IPS-NIHi7 (cell line): Measurements from ENCODE around the gene ANAPC15.

Source experiments
- DNase-seq: peaks from one replicate; pipeline ENCODE4 v3.0.0; 2012; ENCODE audit warnings: mixed read lengths; ENCODE audit errors: extremely low spot score

The ANAPC15 gene

DNA sequence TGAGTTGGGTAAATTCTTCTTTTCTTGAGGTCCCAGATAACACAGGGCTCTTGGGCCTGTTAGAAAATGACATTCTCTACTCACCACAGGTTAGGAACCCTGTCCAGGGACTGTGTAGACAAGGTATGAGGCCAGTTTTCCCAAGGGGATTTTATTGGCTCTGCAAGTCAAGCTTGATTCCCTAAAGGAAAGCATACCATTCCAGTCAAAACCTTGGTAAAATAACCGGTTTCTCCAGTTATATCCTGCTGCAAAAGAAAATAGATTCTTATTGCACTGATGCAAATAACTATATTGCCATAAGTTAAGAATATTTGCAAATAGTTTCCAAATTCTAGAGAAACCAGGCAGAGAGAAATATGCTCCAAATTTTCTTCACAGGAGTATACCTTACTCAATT lies 13.5 kb upstream of the ANAPC15 start:
- no peak for DNase-seq

DNA sequence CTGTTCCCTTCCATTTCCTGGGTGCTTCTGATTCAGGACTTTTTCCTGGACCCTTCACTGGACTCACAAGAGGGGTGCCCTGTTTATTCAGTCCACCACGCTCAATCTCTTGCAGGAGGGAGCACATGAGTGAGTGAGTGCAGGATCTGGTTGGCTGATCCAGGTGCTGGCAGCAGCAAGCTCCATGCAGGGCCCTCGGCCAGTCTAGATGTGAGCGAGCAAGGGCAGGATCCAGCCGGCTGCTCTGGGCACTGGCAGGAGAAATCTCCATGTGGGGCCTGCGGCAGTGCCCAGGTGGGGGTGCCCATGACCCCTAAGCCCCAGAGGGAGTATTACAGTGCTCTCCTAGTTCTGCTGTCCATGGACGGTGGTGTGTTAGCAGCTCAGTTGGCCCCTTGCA lies 11.6 kb upstream of the ANAPC15 start:
- DNase-seq = no peak

DNA sequence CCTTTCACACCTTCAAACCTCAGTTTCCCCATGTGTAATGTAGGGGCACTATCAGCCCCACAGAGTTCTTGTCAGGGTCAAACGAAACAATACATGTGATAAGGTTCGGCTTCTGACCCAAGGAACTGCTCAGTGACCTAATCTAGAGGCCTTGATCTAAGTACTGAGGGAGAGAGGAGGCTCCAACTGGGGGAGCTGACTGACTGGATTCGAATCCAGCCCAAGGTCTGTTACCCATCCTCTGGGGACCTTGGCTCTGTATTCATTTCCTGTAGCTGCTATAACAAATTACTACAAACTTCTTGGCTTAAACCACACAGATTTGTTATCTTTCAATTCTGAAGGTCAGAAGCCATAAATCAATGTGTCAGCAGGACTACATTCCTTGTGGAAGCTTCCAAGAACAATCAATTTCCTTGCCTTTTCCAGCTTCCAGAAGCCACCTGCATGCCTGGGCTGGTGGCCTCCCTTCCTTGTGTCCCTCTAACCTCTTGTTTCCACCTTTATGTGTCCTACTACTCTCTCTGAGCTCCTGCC lies 10.7 kb upstream of the ANAPC15 start:
- no peak for DNase-seq

DNA sequence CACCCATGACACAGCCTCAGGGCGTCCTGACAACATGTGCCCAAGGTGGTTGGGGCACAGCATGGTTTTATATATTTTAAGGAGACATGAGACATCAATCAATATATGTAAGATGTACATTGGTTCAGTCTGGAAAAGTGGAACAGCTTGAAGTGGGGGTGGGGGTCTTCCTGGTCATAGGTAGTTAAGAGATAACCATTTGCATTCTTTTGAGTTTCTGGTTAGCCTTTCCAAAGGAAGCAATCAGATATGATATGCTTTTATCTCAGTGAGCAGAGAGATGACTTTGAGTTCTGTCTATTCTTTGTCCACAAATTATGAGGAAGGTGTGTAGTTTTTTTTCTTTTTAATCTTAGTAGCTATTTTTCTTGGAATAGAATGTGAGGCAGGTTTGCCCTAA lies 10.1 kb upstream of the ANAPC15 start:
- no peak for DNase-seq

DNA sequence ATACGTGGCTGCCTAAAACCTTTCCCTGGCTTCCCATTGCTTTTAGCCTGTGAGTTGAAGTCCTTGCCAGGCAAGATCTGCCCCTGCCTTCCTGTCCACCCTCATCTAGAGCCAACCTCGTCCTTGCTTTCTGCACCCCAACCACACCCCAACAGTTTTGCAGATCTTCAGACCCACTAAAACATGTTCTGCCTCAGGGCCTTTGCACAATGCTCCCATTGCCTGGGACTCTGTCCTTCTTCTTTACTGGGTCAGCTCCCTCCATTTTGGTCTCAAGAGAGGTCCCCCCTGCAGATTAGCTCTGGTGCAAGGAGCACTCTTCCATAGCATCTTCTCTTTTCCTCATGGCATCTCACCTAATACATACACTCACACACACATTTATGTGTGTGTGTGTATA lies 8.4 kb upstream of the ANAPC15 start:
- DNase-seq = no peak

DNA sequence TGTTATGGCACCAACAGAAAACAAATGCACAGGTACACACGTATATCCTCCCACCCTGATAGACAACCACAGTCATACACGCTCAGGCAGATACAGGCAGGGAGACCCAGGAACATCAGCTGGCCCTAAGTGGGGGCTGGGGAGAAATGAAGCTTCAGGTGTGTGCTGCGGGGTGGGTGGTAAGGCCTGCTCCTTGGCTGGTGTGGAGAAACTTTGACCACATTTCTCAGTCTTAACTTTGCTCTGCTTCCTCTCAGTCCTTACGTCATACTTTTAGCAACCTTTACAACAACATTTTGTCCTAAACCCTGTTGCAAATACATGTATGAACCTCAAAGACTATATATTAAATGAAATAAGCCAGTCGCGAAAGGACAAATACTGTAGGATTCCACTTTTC lies 6.7 kb upstream of the ANAPC15 start:
- no peak for DNase-seq

DNA sequence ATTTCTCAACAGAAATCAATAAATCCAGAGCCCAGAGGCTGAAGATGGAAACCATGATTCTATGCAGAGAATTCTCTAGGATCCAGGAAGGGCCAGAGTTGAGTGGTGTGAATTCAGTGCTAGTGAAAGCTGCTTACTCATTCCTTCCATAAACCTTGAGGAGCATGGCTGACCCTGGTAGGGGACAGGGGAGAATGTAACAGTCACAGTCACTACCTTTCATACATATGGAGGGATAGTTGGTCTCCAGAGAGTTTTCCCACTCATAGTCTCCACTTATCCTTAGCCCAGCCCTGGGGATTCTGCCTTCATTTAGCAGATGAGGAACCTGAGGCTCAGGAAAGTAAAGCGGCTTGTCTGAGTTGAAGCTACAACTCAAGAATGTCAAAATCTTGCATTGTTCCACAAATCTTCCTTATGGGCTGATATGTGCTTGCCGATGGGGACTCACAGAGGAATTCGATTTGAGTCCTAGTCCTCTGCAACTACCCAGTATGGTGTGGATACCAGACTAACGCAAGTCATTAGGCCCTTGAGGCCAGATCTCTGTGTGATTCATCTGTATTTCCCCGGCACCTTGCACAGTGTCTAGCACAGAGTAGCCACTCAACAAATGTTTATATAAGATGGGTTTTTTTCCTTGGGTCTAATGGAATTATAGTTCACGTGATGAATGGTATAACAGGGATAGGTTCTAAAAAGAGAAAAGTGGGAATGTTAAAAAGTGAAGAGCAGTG lies 3.7 kb upstream of the ANAPC15 start:
- no peak for DNase-seq

DNA sequence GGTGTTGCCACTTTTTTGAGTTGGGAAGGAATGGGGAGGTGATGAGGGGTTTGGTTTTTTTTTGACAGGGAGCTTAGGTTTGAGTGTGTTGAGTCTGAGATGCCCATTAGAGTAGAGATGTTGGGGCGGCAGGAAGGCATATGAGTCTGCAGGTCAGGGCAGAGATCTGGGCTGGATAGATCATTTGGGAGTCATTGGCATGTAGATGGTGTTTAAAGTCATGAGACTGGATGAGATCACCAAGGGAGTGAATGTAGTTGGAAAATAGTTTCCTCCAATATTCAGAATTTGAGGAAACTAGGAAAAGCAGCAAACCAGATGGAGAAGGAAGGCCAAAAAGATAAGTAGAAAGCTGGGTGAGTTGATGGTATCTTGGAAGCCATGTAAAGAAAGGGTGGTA lies 2.1 kb upstream of the ANAPC15 start:
- no peak for DNase-seq

DNA sequence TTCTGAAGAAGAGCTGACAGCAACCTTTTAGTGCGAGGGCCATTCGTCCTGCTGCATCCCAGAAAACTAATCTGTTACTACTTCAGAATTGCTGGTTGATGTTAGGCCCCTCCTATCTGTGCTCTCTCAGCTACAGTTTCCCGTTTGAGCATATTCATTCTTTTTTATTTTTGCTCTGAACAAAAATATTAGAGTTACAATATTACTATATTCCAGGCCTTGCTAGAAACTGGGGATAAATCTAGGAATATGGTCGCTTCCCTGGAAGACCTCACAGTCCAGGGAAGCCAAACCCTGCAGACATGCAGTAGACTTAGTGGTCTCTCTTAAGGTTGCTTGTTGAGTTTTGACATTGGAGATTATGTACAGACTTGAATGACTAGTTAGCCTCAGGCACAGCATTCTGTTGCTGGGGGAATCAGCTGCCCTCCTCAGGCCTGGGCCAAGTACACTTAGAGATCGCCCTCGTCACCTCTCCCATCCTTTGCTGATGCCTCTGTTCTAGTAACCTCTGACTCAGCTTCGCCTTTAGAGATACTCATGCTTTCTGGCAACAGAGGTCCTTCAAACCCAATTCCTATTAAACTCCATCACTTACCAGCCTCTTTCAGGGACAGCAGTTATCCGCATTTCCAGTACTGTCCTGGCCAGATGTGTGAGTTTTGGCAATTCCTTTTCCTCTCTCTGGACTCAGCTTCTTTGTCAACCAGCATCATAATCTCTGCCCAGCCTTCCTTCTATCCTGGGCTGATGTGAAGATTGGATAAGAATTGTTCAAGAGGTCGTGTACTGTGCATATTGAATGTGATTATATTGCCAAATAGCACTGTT lies 698 bp upstream of the ANAPC15 start:
- no peak for DNase-seq

DNA sequence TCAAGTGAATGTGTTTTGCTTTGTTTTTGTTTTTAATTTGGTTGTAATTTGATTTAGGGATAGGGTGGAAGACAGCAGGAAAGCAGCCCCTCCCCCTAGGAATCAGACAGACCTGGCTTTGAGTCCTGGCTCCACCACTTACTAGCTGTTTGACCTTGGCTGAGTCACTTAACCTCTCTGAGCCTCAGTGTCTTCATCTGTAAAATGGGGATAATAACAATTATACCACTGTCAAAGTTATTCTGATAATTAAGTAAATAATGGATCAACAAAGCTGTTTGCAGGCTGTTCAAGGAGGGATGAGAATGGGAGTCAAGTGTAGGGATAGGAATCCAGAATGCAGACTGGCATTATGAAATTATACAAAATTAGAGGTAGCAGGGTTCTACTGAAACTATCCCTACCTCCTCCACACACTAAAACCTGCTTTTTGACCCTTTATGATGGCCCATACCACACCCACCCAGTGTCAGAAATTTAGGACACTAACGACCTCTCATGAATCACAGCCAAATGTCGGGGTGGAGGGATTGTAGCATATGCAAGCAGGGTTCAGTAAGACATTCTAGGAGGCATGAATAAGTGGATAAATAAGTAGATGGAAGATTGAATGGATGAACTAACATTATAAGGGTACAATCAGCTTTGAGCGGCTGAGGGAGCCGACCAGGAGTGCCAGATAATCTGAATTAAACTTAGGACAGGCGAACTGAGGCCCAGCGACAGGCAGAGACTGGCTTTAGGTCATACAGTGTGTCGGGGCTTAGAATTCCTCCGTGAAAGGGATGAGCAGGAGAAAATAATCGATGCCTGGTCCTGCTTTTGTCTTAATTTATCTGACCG lies 974 bp downstream of the ANAPC15 start:
- no peak for DNase-seq

DNA sequence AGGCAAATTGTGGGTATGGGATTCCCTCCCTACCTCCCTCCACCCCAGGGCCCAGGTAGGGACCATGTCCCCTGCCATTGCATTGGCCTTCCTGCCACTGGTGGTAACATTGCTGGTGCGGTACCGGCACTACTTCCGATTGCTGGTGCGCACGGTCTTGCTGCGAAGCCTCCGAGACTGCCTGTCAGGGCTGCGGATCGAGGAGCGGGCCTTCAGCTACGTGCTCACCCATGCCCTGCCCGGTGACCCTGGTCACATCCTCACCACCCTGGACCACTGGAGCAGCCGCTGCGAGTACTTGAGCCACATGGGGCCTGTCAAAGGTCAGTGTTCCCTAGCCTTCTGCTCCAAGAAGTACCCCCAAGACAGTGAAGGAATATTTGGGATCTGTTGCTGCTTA lies 6.6 kb downstream of the ANAPC15 start, which contains the start of gene TOMT:
Gene TOMT (plus strand): TSS at position 37 of the 400 bp plus-strand sequence. CDS start 28 bp downstream, at position 65.
- no peak for DNase-seq

DNA sequence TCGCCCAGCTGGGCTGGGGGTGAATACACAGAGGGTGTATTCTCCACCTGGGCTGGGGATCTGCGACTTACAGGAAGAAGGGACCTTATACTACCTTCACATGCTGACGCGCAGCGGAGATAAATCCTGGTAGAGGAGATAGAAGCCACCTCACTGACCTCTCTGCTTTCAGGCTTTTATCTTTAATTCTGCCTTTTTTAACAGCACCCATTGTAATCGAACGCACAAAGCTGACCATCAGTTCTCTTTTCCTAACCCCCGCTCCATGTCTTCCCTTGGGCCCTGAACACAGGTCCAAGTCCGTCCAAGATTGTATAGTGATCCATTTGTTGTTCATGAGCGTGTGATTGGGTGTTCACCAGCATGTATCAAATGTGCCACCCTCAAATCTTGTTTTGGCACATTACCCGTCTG lies 8.7 kb downstream of the ANAPC15 start:
- DNase-seq = no peak

DNA sequence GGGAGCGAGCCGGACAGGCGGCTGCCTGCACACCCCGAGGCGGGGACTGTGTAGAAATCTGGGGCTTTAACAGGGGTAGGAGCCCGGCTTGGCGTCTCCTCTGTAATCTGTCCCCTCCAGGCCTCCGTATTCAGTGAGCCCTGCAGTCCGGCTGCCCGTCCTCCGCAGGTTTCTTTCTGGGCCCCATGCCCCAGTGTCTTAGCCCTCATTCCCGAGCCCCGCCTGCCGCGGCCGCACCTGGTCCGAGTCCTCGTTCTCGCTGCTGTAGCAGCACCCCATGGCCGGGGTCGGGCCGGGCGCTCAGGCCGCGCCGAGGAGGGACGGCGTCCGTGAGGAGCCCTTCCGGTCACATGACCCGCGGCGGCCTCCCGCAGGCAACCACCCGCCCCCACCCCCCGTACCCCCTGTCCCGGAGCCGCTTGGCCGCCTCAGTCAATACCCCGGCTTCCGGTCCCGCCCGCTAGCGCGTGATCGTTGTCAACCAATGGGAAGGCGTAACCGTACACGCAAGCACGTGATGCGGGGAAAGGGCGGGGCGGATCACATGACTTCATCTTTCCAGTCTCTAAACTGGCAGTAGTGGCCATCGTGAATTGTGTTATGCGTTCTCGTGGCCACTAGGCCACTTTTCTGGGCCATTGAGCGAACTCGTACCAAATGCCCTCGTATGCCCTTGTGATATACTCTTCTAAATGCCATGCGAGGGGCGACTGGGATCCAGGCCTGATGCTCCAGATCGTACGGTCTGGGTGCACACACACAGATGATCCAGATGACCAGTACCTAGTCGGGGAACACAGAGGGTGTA lies 9.3 kb downstream of the ANAPC15 start, which contains the start of gene LAMTOR1:
Gene LAMTOR1 (minus strand): TSS at position 352 of the 808 bp plus-strand sequence. CDS start 73 bp downstream, at position 279.
- DNase-seq = peak; percentile 97

DNA sequence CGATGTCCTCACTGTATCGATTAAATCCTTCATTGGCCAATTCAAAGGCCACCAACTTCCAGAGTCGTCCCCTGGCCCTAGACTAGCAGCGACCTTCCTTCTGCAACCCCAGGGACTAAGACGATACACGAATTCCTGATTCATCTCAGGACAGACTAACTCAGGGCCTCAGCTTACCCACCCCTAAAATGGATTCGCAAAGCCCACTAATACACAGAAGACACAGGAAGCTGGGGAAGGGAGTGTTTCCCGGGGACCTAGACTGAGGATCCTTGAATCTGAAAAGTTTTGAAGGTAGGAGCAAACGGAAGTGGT lies 9.9 kb downstream of the ANAPC15 start:
- no peak for DNase-seq

DNA sequence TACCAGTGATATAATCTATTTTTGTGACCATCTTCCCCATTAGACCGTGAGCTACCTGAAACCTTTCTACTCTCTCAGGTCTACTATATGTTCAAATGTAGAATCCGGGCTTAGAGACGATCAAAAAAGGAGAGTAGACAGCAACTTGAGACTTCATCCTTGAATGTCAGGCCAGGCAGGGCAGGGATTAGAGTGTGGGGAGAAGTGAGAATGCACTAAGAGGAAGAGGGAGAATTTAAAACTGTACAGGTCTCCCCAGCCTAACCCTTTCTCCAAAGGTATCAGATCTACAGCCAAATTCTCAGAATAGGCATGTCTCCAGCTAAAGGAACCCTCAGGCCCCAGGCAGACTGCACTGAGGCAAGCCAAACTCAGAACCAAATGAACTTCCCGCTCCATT lies 10.3 kb downstream of the ANAPC15 start:
- no peak for DNase-seq

DNA sequence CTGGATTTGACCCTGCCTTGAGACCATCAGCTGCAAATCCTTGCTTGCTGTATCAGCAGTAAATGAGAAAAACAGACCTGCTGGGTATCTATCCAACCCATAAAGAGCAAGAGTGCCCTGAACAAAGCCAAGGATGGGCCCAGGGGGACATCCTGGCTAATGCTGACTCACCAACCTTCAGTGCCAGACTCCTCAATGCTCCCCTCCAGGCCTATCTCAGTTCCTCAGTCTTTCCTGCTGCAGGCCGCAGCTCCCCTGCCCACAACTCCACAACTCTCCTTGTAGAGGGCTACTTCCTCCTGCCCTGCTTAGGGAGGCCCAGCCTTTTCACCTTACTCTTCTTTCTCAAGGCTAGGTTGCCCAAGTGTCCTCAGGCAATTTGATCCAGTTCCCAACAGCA lies 12.0 kb downstream of the ANAPC15 start:
- no peak for DNase-seq

DNA sequence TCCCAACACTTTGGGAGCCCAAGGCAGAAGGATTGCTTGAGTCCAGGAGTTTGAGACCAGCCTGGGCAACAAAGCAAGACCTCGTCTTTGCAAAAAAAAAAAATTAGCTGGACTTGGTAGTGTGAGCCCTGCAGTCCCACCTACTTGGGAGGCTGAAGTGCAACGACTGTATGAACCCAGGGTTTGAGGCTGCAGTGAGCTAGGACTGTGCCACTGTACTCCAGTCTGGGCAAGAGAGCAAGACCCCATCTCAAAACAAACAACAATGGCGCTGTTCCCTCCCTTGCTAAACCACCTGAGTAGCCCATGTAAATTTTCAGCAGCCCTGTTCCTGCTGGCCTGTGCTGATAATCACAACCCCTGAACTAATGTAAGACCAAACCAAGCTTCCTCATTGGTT lies 12.5 kb downstream of the ANAPC15 start:
- no peak for DNase-seq

DNA sequence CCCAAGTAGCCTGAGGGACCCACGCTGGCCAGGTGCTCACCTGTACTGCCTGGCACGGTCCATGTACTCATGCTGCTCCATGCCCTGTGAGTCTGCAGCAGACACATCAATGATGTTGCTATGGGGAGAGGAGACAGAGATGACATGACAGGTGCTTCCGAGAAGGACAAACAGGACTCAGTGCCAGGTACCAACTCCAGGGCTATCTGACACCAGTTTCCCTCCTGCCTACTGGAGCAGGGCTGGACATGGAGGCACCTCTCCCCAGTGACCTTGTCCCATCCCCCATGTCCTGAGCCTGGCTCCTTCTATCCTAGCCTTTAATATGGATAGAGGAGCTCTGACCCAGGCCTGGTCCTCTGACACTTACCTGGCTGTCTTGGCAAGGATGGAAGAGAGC lies 13.8 kb downstream of the ANAPC15 start:
- no peak for DNase-seq

DNA sequence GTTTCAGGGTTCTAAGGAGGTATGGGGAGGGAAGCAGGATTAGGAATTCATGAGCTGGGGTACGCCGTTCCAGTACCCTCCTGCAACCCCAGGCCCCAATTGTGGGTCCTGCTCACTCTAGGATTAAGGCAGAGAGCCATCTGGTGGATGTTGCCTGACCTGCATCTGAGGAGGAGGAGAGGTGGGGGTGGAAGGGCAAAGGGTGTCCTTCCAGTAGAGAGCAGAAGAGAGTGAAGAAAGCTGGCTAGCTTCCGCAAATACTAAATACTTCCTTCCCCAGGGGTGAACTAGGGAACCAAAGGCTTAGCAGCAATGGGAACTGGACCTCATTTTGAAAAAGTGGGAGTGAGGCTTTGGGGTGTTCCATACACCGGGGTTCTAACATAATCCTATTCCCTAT lies 21.2 kb downstream of the ANAPC15 start:
- peak; percentile 88 for DNase-seq

DNA sequence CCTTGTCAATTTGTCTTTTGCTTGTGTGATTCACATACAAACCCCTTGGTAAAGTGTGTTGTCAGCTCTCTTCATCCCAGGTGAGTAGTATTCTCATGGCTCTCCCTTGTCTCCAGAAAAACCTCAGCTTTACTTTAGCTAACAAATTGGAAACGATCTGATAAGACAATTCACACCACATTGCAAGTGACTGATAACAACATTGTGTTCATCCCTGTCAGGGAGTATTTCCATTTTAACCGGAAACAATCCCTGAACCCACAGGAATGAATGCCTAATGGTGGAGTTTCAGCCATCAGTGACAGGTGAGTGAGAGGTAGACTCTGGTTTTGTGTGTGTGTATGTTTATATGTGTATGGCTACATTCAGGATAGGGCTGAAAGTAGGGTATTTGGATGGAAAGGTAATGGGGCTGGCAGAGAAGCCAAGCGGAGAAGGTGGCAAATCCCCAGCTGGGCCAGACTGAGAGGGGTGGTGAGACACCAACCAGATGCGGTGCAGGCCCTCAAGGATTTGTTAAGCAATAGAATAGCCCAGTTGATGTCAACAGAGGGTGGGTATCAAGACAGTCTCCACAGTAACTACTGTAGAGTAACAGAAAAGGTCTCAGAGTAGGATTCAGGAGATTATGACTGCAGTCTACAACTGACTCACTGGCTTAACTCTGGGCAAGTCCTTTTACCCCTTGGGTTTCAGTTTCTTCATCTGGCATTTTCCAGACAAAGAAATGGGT lies 24.3 kb downstream of the ANAPC15 start:
- DNase-seq = no peak
